ENCODE results near the gene IL17RE.
"Not testable (repeated sequence)": the region's sequence is repeated elsewhere in the genome, so short reads cannot be mapped to it uniquely, and the experiment has no call there.

Gene IL17RE

DNA sequence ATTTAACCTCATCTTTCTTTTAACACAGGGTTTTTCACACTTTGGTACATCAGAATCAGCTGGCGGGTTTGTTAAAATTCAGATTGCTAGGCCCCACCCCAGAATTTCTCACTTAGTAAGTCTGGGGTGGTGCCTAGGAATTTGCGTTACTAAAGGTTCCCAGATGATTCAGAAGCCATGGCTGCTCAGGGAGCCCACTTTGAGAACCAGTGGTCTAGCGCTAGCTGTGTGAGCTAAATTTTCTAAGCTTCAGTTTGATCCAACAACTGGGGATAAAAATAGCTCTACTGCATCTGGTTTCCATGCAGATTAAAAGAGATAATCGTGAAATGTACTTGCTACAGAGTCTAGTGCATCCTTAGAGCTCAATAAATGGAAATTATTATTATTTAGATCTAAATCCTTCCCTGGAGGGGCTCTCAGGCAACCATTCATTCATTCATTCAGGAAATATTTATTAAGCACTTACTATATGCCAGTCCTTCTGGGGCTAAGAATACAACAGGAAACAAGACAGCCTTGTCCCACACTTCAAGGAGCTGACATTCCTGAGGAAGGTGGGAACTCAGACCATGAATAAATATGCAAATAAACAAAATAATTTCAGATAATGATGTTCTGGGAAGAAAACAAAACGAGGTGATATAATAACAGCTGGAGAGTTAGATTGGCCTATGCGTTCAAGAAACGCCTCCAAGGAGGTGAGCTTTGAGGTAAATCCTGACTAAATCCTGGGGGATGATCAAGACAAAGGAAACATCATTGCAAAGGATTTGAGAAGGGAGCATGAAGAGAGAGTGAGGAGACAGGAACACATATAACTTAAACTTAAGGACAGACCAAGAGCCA is 18.7 kb upstream of the IL17RE start:
- DNase-seq = no peak

DNA sequence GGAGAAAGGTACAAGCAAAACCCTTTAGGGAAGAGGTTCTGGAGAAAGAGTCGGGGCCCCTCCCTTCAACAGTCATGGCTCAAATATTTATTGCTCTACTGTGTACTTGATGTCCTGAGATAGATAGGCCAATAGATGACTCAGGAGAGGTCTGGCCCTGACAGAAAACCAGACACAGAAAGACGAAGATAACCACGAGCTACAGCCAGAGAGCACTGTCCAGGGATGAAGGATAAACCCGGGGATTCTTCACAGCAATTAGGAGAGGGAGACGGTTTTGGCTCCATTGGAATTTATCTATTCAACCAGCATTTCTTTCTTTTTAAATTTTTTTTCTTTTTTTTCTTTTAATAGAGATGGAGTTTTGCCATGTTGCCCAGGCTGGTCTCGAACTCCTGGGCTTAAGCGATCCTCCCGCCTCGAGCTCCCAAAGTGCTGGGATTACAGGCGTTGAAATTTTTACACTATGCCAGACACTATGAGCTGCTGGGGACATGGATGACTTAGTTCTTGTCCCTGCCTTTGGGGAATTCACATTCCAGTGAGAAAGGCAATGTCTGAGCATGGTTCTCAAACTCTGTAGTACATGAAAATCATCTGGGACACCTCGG is 18.0 kb upstream of the IL17RE start:
- no peak for DNase-seq

DNA sequence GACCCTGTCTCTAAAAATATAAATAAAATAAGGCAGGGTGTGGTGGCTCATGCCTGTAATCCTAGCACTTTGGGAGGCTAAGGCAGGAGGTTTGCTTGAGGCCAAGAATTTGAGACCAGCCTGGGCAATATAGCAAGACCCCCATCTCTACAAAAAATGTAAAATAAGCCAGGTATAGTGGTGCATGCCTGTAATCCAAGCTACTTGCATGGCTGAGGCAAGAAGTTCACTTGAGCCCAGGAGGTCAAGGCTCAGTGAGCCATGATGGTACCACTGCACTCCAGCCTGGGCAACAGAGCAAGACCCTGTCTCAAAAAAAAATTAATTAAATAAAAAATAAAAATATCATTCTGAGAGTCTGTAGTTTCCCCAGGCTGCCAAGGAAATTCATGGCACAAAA is 16.3 kb upstream of the IL17RE start:
- no peak for DNase-seq

DNA sequence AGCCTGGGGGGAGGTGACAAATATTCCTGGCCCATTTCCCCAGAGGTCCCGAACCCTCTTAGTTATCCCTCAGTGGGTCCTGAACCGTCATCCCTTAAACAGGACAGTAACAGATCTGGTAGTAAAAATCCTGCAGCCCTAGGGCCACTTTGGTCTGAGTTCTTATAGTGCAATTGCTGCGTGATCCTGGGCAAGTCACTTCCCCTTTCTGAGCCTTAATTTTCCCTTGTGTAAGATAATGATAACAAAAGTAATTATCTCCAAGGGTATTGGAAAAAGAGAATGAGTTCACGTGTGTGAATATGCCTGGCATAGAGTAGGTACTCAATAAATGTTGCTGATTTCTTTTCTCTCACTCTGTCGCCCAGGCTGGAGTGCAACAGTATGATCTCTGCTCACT is 15.2 kb upstream of the IL17RE start:
- no peak for DNase-seq

DNA sequence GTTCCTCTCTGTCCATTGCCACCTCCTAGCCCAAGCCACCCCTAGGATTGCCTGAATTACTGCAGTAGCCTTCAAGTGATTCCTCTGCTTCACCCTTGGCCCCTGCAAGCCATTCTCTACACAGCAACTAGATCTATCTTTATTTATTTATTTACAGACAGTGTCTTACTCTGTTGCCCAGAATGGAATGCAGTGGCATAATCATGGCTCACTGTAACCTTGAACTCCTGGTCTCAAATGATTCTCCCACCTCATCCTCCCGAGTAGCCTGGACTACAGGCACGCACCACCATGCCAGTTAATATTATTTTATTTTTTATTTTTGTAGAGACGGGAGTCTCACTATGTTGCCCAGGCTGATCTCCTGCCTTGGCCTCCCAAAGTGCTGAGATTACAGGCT is 14.1 kb upstream of the IL17RE start:
- no peak for DNase-seq

DNA sequence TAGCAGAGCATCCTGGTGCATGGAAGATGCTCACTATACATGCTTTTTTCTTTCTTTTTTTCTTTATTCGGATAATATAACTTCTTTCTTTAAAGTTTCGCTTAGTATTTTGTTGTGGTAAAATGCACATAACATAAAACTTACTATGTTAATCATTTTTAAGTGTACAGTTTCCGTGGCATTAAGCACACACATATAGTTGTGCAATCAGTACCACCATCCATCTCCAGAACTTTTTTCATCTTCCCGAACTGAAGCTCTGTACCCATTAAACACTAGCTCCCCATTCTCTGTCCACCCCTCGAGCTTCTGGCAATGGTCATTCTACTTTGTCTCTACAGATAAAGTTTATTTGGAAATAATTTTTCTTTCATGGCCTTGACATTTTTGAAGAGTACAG is 13.2 kb upstream of the IL17RE start:
- no peak for DNase-seq

DNA sequence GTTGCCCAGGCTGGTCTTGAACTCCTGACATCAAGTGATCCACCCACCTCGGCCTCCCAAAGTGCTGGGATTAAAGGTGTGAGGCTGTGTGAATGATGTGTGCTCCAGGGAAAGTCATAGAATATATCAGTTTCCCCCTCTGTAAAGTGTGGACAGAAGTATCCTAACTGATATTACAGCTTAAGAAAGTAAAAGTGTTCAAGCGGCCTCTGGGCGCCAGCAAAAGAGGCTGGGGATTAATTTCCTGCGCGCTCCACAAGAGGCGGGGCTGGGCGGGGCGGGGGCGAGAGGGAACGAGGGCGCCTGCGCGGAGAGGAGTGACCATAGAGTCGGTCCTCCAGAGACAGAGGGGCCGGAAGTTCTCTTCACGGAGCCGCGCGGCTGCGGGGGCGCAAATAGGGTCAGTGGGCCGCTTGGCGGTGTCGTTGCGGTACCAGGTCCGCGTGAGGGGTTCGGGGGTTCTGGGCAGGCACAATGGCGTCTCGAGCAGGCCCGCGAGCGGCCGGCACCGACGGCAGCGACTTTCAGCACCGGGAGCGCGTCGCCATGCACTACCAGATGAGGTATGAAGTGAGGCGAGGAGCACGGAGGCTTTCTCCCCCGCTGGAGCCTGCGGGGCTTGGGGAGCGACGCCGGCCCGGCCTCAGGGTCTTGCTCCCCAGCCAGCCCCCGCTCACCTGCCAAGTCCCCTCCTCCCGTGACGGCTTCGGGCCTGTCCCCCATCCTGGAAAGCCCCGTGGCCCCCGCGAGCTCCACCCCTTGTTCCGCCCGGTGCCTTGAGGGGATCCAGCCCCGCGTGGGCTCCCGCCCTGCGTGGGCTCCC is 12.2 kb upstream of the IL17RE start, which contains the start of gene JAGN1:
JAGN1 (plus strand) TSS at position 362 of the 823 bp plus-strand sequence; CDS start at position 475, 113 bp downstream.
- DNase-seq = peak; percentile 70 to 80

DNA sequence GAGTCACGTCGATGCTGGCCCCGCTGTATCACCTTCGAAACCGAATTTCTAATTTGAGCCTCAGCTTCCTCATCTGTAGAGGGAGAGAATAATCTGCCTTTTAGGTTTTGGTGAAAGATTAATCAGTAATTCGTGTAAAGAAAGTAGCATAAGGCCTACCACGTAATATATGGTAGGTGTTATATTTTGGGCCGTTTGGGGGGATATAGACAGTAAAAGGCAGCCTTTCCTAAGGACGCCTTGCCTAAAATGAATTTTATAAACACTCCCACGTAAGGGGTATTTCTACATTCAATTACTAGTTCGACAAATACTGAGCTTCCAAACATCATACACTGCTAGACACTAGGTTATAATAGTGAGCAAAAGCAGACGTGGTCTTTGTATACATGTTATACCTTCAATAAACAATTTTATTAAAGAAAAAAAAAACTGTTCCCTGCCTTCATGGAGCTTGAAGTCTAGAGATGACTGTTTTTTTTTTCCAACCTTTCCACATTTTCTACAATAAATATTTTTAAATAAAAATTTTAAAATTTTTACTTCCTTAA is 11.5 kb upstream of the IL17RE start:
- DNase-seq = no peak

DNA sequence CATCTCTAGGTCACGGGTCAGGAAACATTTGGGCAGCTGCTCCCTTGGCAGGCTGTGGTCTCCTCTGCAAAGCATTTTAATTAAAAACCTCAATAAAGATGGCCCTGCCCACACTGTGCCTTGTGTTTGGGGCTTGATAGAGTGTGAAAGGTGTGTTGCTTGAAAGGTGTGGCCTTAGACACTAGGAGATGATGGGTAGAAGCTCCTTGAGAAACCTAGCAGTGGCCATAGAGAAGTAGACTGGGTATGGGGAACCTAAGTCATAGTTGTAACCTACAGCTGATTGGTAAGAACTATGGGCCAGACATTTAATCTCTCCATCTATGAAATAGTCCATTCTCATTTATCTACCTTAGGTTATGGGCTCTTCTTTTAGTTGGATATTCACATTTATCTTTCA is 8.9 kb upstream of the IL17RE start:
- DNase-seq = no peak

DNA sequence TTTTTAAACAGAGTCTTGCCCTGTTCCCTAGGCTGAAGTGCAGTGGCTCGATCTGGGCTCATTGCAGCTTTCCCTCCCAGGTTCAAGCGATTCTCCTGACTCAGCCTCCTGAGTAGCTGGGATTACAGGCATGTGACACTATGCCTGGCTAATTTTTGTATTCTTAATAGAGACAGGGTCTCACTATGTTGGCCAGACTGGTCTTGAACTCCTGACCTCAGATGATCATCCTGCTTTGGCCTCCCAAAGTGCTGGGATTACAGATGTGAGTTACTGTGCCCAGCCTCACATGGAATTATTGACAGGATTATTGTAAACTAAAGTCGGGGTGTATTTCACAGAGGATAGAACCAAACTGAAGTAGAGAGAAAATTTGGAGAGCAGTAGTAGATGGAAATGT is 6.9 kb upstream of the IL17RE start:
- DNase-seq = not testable (repeated sequence)

DNA sequence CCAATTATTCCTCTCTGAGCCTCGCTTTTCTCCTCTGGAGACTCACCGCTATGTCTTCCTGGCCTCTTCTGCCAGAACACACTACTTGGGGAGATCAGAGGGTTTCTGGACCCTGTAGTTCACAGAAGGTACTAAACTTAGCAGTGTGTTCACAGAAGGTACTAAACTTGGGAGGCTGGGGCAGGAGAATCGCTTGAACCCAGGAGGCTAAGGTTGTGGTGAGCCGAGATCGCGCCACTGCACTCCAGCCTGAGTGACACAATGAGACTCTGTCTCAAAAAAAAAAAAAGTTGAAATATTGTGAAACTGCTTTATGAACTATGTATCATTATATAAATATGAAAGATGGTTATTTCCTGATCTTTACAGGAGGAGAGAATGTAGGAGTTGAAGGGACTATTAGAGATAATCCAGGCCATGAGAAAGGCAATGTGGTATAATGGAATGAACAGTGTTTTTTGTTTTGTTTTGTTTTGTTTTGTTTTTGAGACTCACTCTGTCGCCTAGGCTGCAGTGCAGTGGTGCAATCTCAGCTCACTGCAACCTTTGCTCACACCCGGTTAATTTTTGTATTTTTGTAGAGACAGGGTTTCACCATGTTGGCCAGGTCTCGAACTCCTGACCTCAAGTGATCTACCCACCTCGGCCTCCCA is 5.8 kb upstream of the IL17RE start:
- not testable (repeated sequence) for DNase-seq

DNA sequence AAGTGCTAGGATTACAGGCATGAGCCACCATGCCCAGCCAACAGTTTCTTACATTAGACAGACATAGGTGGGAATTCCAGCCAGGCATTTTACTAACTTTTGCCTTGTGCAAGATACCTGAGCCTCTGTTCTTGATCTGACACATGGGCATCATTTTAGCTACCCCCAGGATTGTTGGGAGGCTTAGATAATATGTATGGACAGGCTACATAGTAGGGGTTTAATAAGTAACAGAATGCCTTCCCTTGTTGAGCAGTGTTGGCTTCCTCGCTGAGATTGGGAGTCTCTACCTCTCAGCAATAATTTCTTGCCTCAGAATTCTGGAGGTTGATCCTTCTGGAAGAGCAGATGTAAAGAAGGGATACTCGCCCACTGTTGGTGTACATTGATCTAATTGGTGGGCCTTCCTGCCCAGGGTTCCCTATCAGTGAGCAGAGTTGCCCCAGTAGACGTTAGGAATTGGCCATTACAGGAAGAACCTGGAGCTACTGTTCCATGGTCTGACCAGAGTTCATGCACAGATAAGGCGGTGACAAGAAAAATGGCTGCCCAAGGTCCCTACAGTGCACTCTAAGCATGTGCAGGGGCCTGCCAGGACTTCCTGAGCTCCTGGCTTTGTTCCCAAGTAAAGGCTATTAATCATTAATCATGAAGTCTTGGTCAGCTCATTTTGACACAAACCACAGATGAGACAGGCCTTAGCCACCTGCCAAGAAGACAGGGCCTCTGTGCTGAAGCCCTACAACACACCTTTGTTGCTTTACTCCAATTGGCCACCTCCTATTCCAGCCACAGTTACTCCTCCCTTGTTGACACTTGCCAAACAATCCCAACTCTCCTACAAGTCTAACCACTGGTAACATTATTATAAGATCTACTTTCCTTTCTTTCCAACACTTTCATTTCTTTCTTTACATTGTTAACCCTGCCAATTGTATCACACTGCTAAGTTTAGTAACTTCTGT is 5.0 kb upstream of the IL17RE start:
- DNase-seq = no peak

DNA sequence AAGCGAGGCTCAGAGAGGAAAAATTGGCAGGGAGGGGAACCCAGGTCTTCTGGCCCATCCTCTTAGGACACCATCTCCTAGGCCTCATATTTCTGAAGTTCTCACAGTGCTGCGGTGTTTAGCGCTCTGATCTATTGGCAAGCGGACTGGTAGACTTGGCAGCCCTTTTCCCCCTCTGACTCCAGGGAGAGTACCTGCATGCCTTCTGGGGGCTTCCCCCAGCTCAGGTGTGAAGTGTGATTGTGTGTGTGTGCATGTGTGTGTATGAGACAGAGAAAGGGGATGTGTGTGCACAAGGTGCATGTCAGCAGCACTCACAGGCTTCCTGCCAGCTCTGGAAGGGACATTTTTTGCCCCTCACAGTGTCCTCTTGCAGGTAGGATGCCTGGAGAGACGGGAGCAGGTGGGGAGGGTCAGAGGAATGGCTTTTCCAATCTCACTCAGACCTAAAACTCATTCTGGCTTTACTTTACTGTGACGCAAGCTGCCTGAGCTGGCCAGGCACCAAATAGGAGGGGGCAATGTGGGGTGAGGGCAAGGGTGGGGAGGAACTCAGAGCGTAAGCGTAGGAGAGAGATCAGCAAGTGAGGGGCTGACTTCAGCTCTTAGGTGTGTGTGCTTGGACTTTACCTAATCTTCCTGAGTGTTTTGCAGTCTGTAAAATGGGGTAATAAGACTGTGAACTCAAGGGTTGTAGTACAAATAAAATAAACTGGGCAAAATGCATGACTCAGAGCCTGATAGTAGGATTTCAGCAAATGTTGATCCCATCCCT is 4.0 kb upstream of the IL17RE start:
- no peak for DNase-seq

DNA sequence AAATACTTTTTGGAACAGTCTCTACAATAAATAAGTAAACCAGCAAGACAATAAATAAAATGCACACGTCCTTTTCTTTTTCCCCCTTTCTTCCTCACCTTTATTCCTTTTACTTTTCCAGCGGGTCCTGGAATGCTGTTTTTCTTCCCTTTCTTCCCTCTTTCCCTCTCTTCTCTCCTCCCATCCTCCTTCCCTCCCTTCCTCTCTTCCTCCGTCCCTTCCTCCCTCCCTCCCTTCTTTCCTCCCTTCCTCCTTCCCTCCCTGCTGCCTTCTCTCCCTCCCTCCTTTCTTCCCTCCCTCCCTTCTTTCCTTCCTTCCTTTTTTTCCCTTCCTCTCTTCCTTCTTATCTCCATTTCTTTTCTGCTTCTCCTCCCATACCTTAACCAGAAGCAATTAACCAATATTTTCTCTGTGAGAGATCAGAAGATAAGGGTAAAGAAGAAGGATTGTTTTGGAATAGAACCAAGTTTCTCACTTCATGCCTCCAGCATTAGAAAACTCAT is 3.3 kb upstream of the IL17RE start:
- DNase-seq = no peak

DNA sequence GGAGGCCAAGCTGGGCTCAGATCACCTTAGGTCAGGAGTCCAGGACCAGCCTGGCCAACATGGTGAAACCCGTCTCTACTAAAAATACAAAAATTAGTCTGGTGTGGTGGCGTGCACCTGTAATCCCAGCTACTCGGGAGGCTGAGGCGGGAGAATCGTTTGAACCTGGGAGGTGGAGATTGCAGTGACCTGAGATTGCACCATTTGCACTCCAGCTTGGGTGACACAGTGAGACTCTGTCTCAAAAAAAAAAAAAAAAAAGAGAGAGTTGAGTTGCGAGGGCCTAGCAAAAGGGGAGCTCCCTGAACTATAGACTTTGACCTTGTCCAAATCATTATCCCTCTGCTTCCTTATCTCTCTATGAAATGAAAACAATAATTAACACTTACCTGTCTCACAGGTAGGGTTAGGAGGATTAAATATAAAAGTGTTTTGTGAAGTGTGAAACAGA is 1.7 kb upstream of the IL17RE start:
- not testable (repeated sequence) for DNase-seq

DNA sequence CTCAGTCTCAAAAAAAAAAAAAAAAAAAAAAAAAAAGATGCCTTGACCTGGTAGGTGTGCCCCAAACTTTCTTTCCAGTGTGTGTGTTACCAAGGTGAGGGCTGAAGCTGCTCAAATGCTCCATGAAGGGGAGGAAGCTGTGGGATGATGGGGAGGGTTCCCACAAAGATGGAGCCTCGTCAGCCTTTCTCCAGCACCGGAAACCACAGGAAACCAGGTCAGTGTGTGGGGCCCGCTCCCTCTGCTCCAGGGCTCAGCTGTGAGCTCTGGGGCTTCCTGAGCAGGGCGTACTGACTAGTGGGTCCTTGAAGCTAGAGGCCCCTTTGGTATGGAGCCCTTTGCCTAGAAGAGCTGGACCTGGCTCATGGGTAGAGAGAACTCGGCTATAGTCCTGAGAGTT is 681 bp upstream of the IL17RE start:
- DNase-seq = no peak

DNA sequence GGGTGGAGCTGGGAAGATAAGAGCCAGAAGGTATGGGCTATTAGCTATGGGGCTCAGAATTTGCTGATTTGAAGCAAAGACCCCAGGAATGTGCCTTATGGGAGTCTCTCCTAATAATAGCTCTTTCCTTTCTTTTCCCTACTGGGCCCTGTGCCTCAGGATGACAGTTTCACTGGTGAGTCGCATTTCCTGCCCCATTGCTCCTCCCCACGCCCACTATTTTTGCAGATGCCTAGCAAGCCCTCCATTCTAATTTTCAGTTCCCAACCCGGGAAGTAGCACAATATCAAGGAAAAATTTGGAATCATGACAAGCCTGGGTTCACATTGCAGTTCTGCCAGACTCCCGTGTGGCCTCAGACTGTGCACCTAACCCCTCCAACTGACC is 583 bp downstream of the IL17RE start:
- no peak for DNase-seq

DNA sequence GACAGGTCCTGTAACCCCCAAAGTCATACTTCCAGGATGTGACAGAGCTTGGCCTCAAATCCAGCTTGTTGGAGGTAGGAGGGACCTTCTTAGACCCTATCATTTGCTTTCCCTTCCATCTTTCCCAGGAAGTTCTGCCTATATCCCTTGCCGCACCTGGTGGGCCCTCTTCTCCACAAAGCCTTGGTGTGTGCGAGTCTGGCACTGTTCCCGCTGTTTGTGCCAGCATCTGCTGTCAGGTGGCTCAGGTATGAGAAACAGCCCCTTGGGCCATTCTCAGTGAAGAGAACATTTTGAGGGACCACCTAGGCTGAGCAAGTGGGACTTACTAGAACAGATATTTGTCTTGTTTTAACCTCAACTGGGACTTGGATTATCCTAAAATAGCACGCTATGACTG is 1.3 kb downstream of the IL17RE start:
- DNase-seq = no peak

DNA sequence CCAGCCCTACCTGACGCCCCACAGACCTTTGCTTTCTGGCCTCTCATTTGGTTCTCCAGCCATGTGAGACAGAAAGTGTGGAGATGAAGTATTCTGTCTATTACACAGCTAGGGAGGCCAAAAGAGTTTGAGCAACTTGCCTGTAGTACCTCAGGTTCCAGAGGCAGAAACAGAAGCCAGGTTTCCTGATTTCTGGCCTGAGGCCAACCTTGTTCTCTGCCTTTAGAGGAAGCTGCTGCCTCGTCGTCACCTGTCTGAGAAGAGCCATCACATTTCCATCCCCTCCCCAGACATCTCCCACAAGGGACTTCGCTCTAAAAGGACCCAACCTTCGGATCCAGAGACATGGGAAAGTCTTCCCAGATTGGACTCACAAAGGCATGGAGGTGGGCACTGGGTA is 3.8 kb downstream of the IL17RE start:
- DNase-seq = no peak

DNA sequence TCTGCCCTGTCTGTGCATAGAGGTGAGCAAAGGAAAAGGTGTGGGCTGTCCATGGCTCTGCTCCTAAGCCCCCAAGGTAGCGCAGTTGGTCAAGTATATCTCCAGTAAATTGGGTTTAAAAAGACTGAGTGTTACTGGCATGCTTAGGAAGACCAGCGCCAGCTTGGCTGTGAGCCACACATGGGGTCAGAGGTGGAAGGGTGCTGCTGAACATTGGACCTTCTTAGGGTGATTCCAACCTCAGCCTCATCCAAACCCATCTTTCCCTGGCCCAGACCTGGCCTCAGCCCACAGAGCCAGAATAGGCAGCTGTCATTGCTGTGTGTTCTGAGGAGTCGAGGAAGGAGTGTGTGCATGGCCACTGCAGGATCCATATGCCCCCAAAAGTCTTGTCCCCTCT is 5.6 kb downstream of the IL17RE start:
- no peak for DNase-seq

All from NCI-H524 (cell line).